K562 (cell line): ENCODE data around the gene RANBP3. TPM values are rescaled to one million over a fixed set of nuclear protein-coding genes. Genes with fewer than 3 reads are reported as not detected.
A peak's percentile ranks its signal among the peaks of the same experiment; 100 is the strongest.

Experiments
- CHCHD3 ChIP-seq: fragments of 250-450 bp; sonication (Bioruptor Pico); IDR thresholded peaks from 2 replicates; pipeline ENCODE4 v2.1.2; 2022; ENCODE audit warnings: mild to moderate bottlenecking
- GATAD2B ChIP-seq: fragments of 450-650 bp; IDR thresholded peaks from 2 replicates; pipeline ENCODE4 v1.6.1; 2017; ENCODE audit warnings: mild to moderate bottlenecking, borderline replicate concordance
- MED1 ChIP-seq: sonication (generic); formaldehyde crosslinking; IDR thresholded peaks from 2 replicates; pipeline ENCODE4 v1.8.1; 2023; ENCODE audit warnings: missing genetic modification reagents, borderline replicate concordance
- NFIC ChIP-seq: fragments of 450-650 bp; IDR thresholded peaks from 2 replicates; pipeline ENCODE4 v1.6.1; 2017; ENCODE audit warnings: mild to moderate bottlenecking, inconsistent platforms
- NFYB ChIP-seq: IDR thresholded peaks from 2 replicates; pipeline ENCODE4 v1.6.1; 2011; ENCODE audit warnings: mild to moderate bottlenecking, moderate library complexity; ENCODE audit not compliant: insufficient read length; ENCODE audit errors: extremely low read depth
- POLR2G ChIP-seq: fragments of 200-400 bp; formaldehyde crosslinking; IDR thresholded peaks from 2 replicates; pipeline ENCODE4 v1.6.1; 2017; ENCODE audit warnings: low read depth, mild to moderate bottlenecking, antibody characterized with exemption, low read length, moderate library complexity
- RERE ChIP-seq: sonication (generic); formaldehyde crosslinking; IDR thresholded peaks from 2 replicates; pipeline ENCODE4 v1.8.0; 2023; ENCODE audit warnings: missing genetic modification reagents, mild to moderate bottlenecking, borderline replicate concordance
- ZNF395 ChIP-seq: fragments of 200-800 bp; sonication (Bioruptor generic); IDR thresholded peaks from 2 replicates; pipeline ENCODE4 v1.6.1; 2017; ENCODE audit warnings: missing genetic modification characterization, missing compliant biosample characterization
- polyA plus RNA-seq, 8 experiments: library from polyadenylated mRNA; depleted of rRNA in 4 of 8; stranded (reverse) in 5 of 8; unstranded in 3 of 8; fragments of >200 nt; fragmentation: Nextera tagmentation in 2 of 8; fragmentation: Illumina TruSeq in 1 of 8; extraction: Ambion mirVana in 2 of 8; extraction: Trizol in 1 of 8; gene quantifications; 2 replicates each; pipeline versions ENCODE4 v1.2.1 to v1.2.3, GENCODE V29; 2011 to 2014; ENCODE audit warnings: inconsistent platforms in 1 of 8, missing spikeins in 1 of 8
- total RNA-seq, 7 experiments: library from RNA; depleted of rRNA in 6 of 7; stranded (reverse); fragments of >200 nt in 6 of 7; fragmentation: Illumina TruSeq in 2 of 7; extraction: Trizol in 2 of 7; gene quantifications; 2 replicates each; pipeline versions ENCODE4 v1.2.1 to v1.2.3, GENCODE V29; 2011 to 2021; ENCODE audit warnings: low replicate concordance in 1 of 7
- TF ChIP-seq, protein P1 (sequence below): fragments of 450-650 bp; IDR thresholded peaks from 2 replicates; pipeline ENCODE4 v1.6.1; 2016; ENCODE audit warnings: low read depth

Gene RANBP3
- total and polyA plus RNA-seq, 9 of the 15 experiments (the other 6 are each of a cell fraction or from before 2014, with no cell fraction given), result 0.90 to 95.1 (median 63.2) TPM

GRCh38 chr19:5889288-5889971 lies 88.5 kb downstream of the RANBP3 start (continued):
- no peak for TF ChIP-seq RERE (CRISPR knock-in tag)
- TF ChIP-seq CHCHD3, result no peak
- no peak for TF ChIP-seq GATAD2B
- TF ChIP-seq MED1 (CRISPR knock-in tag), result no peak
- TF ChIP-seq POLR2G, result peak; percentile 46; the same call in 1 of the 2 replicates
- TF ChIP-seq, protein P1, sequence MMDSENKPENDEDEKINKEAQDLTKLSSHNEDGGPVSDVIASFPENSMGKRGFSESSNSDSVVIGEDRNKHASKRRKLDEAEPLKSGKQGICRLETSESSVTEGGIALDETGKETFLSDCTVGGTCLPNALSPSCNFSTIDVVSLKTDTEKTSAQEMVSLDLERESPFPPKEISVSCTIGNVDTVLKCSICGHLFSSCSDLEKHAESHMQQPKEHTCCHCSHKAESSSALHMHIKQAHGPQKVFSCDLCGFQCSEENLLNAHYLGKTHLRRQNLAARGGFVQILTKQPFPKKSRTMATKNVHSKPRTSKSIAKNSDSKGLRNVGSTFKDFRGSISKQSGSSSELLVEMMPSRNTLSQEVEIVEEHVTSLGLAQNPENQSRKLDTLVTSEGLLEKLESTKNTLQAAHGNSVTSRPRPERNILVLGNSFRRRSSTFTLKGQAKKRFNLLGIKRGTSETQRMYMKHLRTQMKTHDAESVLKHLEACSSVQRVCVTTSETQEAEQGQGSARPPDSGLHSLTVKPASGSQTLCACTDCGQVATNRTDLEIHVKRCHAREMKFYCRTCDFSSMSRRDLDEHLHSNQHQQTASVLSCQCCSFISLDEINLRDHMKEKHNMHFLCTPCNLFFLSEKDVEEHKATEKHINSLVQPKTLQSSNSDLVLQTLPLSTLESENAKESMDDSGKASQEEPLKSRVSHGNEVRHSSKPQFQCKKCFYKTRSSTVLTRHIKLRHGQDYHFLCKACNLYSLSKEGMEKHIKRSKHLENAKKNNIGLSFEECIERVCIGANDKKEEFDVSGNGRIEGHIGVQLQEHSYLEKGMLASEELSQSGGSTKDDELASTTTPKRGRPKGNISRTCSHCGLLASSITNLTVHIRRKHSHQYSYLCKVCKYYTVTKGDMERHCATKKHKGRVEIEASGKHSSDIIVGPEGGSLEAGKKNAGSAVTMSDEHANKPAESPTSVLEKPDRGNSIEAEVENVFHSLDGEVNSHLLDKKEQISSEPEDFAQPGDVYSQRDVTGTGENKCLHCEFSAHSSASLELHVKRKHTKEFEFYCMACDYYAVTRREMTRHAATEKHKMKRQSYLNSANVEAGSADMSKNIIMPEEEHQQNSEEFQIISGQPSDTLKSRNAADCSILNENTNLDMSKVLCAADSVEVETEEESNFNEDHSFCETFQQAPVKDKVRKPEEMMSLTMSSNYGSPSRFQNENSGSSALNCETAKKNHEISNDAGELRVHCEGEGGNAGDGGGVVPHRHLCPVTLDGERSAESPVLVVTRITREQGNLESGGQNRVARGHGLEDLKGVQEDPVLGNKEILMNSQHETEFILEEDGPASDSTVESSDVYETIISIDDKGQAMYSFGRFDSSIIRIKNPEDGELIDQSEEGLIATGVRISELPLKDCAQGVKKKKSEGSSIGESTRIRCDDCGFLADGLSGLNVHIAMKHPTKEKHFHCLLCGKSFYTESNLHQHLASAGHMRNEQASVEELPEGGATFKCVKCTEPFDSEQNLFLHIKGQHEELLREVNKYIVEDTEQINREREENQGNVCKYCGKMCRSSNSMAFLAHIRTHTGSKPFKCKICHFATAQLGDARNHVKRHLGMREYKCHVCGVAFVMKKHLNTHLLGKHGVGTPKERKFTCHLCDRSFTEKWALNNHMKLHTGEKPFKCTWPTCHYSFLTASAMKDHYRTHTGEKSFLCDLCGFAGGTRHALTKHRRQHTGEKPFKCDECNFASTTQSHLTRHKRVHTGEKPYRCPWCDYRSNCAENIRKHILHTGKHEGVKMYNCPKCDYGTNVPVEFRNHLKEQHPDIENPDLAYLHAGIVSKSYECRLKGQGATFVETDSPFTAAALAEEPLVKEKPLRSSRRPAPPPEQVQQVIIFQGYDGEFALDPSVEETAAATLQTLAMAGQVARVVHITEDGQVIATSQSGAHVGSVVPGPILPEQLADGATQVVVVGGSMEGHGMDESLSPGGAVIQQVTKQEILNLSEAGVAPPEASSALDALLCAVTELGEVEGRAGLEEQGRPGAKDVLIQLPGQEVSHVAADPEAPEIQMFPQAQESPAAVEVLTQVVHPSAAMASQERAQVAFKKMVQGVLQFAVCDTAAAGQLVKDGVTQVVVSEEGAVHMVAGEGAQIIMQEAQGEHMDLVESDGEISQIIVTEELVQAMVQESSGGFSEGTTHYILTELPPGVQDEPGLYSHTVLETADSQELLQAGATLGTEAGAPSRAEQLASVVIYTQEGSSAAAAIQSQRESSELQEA, result no peak
- TF ChIP-seq NFIC, result 0 out of 2 replicates have a peak, but pooled peaks have one; percentile 16
- TF ChIP-seq NFYB, result no peak
- TF ChIP-seq ZNF395 (CRISPR knock-in tag), result no peak
